Neutrophil (primary cell): ENCODE measurements around the gene POU4F2.
"Not testable (repeated sequence)": the region's sequence is repeated elsewhere in the genome, so short reads cannot be mapped to it uniquely, and the experiment has no call there.

Source experiments
- H3K27ac ChIP-seq: fragments of 200-600 bp; sonication (generic); 2 replicates; pipeline ENCODE4 v1.5.1; 2016; ENCODE audit warnings: mild to moderate bottlenecking, moderate library complexity
- H3K27me3 ChIP-seq: fragments of 200-600 bp; sonication (generic); 2 replicates; pipeline ENCODE4 v1.6.0; 2016; ENCODE audit warnings: mild to moderate bottlenecking
- H3K36me3 ChIP-seq: fragments of 200-600 bp; sonication (generic); 2 replicates; pipeline ENCODE4 v1.5.1; 2017
- H3K4me1 ChIP-seq, 2 experiments: fragments of 200-600 bp in 1 of 2; sonication (generic) in 1 of 2; 1 replicate in 1 of 2; 2 replicates in 1 of 2; pipeline versions ENCODE4 v1.5.1 to v1.6.1; 2013 to 2016; ENCODE audit warnings: low read depth in 1 of 2, low read length in 1 of 2, mild to moderate bottlenecking in 1 of 2, moderate library complexity in 1 of 2; ENCODE audit not compliant: control insufficient read depth in 1 of 2, insufficient read depth in 1 of 2
- H3K4me3 ChIP-seq, 2 experiments: fragments of 200-600 bp in 1 of 2; sonication (generic) in 1 of 2; 1 replicate in 1 of 2; 2 replicates in 1 of 2; pipeline ENCODE4 v1.5.1; 2013 to 2016; ENCODE audit warnings: low read depth in 1 of 2, low read length in 1 of 2, mild to moderate bottlenecking in 1 of 2, moderate library complexity in 1 of 2
- H3K9me3 ChIP-seq: fragments of 200-600 bp; sonication (generic); 2 replicates; pipeline ENCODE4 v1.5.1; 2016
- TF ChIP-seq, protein P1 (sequence below): fragments of 200-600 bp; sonication (generic); IDR thresholded peaks from 2 replicates; pipeline ENCODE4 v1.5.1; 2016; ENCODE audit warnings: antibody characterized with exemption

POU4F2 gene

DNA sequence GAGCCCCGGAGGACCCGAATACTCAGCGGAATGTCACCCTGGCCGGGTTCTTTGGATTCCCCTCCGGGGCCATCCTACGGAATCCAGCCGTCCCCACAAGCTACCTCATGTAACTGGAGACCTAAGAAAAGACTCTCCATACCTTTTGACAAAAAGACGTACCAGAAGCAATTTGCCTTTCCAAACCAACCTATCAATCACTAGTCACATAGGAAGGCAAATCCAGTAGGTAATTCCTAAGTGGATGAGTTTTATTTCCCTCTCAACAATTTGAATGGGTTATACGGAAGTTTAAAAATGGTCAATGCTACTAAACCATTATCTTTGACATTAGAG is 16.8 kb downstream of the POU4F2 start:
- Histone ChIP-seq H3K27ac (no peak overlapping the region), H3K9me3 (no peaks in the 10 kb centered on the region), H3K36me3 (no peaks in the 10 kb centered on the region), H3K27me3 (peaks cover 86% of the 10 kb centered on the region), H3K4me3 (no peak overlapping the region), H3K4me1 (no peaks in the 10 kb centered on the region)
- TF ChIP-seq, protein P1, sequence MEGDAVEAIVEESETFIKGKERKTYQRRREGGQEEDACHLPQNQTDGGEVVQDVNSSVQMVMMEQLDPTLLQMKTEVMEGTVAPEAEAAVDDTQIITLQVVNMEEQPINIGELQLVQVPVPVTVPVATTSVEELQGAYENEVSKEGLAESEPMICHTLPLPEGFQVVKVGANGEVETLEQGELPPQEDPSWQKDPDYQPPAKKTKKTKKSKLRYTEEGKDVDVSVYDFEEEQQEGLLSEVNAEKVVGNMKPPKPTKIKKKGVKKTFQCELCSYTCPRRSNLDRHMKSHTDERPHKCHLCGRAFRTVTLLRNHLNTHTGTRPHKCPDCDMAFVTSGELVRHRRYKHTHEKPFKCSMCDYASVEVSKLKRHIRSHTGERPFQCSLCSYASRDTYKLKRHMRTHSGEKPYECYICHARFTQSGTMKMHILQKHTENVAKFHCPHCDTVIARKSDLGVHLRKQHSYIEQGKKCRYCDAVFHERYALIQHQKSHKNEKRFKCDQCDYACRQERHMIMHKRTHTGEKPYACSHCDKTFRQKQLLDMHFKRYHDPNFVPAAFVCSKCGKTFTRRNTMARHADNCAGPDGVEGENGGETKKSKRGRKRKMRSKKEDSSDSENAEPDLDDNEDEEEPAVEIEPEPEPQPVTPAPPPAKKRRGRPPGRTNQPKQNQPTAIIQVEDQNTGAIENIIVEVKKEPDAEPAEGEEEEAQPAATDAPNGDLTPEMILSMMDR = no peak

- no peaks in the 10 kb centered on the region for H3K9me3 ChIP-seq
- no peaks in the 10 kb centered on the region for H3K36me3 ChIP-seq
- TF ChIP-seq, protein P1 = no peak
- no peak overlapping the region for H3K4me3 ChIP-seq
- H3K4me1 ChIP-seq = no peaks in the 10 kb centered on the region
- H3K27me3 ChIP-seq = peaks cover 27% of the 10 kb centered on the region
- no peak overlapping the region for H3K27ac ChIP-seq
These were observed 22.7 kb downstream of the POU4F2 start for GRCh38 chr4:146661367-146661766.

GRCh38 chr4:146663968-146664311 is 25.2 kb downstream of the POU4F2 start:
- H3K4me1 ChIP-seq, H3K4me3 ChIP-seq: not testable (repeated sequence)

GRCh38 chr4:146674829-146675570 is 36.3 kb downstream of the POU4F2 start:
- no peak overlapping the region for H3K27ac ChIP-seq
- no peak overlapping the region for H3K4me3 ChIP-seq
- no peaks in the 10 kb centered on the region for H3K4me1 ChIP-seq
- H3K27me3 ChIP-seq = no peaks in the 10 kb centered on the region
- TF ChIP-seq, protein P1 = no peak
- no peaks in the 10 kb centered on the region for H3K36me3 ChIP-seq
- no peaks in the 10 kb centered on the region for H3K9me3 ChIP-seq

More at GRCh38 chr4:146663968-146664311, 25.2 kb downstream of the POU4F2 start:
- not testable (repeated sequence) for H3K36me3 ChIP-seq, H3K27me3 ChIP-seq, H3K9me3 ChIP-seq, H3K27ac ChIP-seq
